Fibroblast of the conjunctiva (primary cell): ENCODE data around the gene AURKAIP1.
"Not testable (repeated sequence)": the region's sequence is repeated elsewhere in the genome, so short reads cannot be mapped to it uniquely, and the experiment has no call there.

Experiments used
- DNase-seq: peaks from one replicate; pipeline ENCODE4 v3.0.0-alpha.2; 2010; ENCODE audit warnings: low read depth

Gene AURKAIP1

DNA sequence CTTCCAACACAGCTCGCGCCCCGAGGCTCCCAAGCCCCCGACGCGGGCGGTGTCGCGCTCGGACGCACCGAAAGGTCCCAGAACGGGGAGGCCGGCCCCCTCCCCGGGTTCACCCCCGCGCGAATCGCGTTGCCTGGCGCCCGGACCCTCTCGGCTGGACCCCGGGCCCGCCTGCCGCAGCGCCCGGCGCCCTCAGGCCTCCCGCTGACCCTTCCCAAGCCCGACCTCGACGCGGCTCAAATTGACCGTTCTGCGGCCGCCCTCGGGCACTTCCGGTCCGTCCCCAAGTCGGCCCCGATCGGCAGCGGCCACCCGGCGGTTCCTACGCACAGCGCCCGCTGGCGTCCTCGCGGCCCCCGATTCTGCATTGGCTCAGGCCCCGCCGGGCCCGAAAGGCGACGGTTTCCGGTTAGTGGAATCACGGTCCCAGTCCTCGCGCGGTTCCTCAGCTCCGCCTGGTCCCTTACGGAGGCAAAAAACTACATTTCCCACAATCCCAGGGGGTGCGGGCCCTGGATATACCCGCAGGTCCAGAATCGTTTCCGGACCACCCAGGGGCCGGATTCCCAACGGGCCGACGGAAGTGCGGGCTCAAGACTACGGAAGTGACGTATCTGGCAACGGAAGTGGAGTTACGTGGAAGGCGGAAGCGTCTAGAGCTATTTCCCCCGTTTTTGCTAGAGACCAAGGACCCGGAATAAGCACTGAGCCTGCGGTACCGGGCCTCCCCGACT is at the start of gene AURKAIP1:
Gene AURKAIP1, minus strand, starts transcription at position 279 of the 734 bp plus-strand sequence. CDS start 451 bp downstream, outside the sequence.
- DNase-seq: peak; percentile 99

GRCh38 chr1:1424707-1425106 is 49.7 kb upstream of the AURKAIP1 start:
- no peak for DNase-seq

DNA sequence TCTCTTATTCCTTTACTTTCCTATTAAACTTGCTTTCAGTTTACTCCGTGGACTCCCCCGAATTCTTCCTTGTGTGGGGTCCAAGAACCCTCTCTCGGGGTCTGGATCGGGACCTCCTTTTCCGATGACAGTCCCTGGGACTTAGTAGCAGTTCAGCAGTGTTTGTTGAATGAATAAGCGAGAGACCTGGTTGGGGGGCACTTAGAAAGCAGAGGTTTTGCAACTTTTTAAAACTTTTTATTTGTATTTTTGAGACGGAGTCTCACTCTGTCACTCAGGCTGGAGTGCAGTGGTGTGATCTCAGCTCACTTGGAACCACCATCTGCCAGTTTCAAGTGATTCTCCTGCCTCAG is 48.2 kb upstream of the AURKAIP1 start:
- DNase-seq: no peak

DNA sequence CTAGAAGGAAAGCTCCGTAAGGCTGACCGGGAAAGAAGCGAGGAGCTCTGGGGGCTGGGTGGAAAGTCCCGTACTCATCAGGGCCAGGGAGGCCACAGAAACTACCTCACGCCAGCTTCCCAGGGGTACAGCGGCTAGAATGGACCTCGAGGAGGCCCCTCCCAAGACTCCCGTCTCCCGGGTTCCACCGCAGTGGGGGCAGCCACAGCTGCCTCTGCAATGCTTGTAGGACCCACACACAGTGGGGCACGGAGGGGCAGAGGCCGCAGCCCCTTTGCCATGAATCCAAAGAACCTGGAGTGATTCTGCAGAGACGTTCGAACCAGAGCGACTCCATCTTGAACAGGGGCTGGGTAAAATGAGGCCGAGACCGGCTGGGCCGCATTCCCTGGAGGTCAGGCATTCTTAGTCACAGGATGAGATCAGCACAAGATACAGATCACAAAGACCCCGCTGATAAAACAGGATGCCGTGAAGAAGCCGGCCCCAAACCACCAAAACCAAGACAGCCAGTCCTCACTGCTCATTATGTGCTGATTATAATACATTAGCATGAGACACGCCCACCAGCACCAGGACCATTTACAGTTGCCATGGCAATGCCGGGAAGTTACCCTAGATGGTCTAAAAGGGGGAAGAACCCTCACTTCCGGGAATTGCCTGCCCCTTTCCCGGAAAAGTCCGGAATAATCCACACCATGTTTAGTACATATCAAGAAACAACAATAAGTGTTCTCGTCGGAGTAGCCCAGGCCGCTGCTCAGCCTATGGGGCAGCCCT is 47.6 kb upstream of the AURKAIP1 start:
- no peak for DNase-seq

DNA sequence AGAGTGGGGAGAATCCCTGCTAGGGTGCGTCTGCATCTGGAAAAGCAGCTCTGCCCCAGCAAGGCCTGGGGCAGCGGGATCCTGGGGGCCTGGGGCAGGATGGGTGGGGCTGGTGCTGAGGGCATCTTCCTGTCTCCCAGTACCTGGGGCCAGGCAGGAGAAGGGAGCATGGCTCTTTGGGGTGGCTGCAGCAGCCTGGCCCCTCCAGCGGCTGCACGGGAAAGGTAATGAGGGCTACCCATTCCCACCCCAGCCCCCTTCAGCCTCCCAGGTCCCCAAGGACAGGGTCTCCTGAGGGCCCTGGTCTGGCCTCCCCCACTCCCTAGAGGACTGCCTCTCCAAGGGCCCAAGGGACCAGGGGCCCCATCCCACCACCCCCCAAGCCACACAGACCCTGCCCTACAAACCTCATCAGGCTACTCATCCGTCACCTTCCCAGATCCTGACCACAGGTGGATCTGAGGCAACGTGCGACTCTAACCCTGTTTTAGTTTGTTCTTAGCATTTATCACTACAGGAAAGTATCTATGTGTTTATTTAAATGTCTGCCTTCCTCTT is 47.0 kb upstream of the AURKAIP1 start:
- DNase-seq: no peak

DNA sequence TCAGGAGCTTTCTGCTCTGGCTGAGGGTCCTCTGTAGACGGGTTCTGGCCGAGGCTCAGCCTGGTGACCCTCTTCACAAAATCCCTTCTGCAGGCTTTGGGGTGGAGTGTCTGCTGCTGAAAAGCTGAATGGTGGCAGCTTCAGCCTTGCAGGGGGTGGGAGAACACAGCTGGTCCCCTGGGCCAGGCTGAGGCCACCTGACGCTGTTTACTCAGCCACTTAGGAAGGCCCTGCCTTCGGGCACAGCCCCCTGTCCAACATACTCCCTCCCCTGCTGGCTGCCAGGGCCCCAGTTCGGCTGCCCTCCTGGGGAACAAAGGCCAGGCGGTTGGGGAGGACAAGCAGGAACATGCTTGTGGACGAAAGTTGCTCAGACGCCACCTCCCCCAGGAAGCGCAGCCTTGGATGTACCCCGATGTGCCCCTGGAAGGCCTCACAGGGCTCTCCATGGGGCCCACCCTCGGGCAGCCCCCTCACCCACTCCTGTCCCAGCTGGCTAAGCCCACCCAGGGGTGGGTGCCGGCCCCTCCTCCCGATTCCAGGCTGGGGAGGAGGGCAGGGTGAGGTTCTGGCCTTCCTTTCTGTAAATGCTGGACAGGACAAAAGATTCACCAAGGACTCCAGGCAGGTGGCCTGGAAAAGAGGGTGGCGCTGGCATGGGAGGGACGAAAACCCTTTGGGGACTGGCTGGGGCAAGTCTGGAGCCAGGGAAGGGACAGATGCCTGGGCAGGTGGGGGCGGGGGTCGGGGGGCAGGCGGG is 46.3 kb upstream of the AURKAIP1 start, which contains the start of gene ANKRD65:
Gene ANKRD65, minus strand, starts transcription at position 130 of the 760 bp plus-strand sequence. CDS start 271 bp downstream, outside the sequence.
- no peak for DNase-seq

DNA sequence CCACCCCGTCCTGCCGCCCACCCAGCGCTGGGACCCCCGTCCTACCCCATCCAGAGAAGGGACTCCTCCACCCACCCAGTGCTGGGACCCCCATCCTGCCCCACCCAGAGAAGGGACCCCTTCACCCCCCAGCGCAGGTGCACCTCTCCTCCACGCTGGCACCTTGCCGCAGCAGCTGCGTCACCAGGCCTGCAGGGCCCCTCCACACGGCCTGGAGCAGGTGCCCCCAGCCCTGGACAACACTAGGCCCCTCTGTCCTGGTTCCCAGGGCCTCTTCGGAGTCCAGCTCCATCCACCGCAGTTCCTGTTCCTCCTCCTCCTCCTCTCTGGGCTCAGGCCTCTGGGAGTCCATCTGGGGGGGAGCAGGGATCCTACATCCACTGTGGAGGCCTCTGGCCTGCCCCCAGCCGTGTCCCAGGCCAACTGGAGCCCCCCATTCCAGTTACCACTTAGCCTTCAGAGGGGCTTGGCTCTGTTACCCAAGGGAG is 45.7 kb upstream of the AURKAIP1 start:
- no peak for DNase-seq

DNA sequence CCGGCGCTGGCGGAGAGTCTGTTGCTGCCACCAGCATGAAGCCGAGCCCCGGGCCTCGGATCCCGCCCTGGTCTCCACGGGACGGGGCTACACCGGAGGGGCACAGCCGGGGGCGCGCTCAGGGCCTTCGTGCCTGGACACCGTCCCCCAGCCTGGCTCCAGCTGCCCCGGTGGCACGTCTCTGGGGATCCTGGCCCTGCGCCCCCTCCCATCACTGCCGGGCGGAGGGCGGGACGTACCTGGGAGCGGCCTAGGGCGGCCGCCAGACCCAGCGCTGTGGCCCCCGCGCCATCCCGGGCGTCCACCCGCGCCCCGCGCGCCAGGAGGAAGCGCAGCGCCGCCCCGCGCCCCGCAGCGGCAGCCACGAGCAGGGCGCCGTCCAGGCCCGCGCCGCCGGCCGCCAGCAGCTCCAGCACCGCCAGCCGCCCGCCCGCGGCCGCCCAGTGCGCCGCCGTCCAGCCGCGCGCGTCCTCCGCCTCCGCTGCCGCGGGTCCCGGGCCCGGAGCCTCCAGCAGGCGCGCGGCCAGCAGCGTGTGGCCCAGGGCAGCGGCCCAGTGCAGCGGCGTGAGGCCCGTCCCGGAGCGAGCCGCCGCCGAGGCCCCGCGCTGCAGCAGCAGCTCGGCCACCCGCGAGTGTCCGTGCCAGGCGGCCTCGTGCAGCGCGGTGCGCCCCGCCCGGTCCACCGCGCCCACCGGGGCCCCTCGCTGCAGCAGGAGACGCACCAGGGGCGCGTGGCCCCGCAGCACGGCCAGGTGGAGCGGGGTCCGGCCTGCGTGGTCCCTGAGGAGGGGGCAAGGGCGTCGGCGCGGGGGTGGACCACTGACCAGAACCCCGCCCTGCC is 45.0 kb upstream of the AURKAIP1 start:
- no peak for DNase-seq

- DNase-seq: no peak
Measured at GRCh38 chr1:1419363-1419812, 44.4 kb upstream of the AURKAIP1 start.

DNA sequence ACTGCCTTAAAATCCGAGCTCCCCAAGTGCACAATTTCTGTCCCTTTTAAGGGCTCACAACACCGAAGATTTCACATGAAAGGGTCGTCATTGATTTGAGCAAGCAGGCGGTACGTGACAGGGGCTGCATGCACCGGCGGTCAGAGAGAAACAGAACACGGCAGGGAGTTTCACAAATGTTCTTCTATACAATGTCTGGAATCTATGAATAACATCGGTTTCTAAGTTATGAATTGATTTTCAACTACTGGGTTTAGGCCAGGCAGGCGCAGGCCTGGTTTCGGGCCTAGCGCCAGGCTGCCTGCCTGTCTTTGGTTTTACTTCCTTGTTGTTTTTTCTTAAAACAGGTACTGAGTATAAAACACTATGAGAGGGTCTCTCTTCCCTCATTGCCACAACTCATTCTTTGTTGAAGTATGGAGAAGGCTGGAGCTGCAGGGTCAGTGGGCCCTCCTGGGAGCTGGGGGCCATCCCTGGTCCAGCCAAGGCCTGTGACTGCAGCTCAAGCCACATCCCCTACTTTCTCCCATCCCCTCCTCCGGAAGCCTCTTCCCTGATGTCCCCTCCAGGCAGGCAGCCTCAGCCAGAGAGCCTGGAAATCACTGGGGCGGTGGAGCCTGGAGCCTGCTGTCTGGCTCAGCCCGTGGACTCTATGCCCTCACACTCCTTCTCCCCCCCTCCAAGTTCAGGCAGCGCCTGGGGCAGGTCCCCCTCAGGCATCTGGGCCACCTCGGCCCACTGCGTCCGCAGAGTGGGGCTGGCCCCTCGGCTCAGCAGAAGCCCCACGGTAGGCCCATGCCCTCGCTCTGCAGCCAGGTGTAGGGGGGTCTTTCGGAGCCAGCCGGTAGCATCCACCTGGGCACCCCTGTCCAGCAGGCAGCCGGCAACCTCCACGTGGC is 43.7 kb upstream of the AURKAIP1 start:
- DNase-seq: no peak

GRCh38 chr1:1417825-1418463 is 42.9 kb upstream of the AURKAIP1 start:
- DNase-seq: not testable (repeated sequence)

DNA sequence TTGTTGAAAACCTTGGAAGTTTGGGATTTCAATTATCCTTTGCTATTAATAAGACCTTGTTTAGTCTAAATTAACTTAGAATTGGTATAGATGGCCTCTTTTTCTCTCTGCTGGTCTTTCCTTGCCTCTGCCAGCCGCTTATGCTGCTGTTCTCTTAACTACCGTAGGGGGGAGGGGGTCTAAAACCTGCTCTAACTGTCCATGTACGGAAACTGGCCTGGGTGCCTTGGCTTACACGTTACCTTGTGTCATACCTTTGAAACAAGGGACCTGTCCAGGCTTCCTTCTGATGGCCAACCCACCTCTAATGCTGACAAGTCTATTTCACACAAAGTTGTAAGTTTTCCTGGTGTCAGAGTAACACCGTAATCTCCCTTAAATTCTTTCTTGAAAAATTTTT is 42.4 kb upstream of the AURKAIP1 start:
- not testable (repeated sequence) for DNase-seq

GRCh38 chr1:1415751-1416150 is 40.7 kb upstream of the AURKAIP1 start:
- DNase-seq: no peak

- not testable (repeated sequence) for DNase-seq
Measured at GRCh38 chr1:1412311-1412902, 37.4 kb upstream of the AURKAIP1 start.

DNA sequence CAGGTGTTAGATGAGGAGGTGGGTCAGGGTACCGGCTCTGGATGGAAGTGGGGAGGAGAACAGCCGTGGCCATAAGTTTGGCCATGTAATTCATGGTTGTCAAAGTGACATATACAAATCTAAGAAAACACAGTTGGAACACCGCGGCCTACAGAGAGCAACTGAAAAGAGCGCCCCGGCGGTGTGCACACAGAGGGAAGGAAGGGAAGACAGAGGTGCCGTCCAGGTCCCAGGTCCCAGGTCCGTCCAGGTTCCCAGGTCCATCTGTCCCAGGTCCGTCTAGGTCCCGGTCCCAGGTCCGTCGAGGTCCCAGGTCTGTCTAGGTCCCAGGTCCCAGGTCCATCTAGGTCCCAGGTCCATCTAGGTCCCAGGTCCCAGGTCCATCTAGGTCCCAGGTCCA is 36.6 kb upstream of the AURKAIP1 start:
- no peak for DNase-seq

- not testable (repeated sequence) for DNase-seq
Measured at GRCh38 chr1:1410238-1410637, 35.2 kb upstream of the AURKAIP1 start.

GRCh38 chr1:1407636-1408318 is 32.8 kb upstream of the AURKAIP1 start:
- no peak for DNase-seq
